Raji (cell line): ENCODE data around the gene SPAG8.
A peak's percentile ranks its signal among the peaks of the same experiment; 100 is the strongest.

Experiments
- POLR2A ChIP-seq: IDR thresholded peaks from 2 replicates; pipeline ENCODE4 v1.6.1; 2011; ENCODE audit warnings: low read depth, low read length, control low read depth; ENCODE audit not compliant: insufficient read depth

SPAG8 gene

DNA sequence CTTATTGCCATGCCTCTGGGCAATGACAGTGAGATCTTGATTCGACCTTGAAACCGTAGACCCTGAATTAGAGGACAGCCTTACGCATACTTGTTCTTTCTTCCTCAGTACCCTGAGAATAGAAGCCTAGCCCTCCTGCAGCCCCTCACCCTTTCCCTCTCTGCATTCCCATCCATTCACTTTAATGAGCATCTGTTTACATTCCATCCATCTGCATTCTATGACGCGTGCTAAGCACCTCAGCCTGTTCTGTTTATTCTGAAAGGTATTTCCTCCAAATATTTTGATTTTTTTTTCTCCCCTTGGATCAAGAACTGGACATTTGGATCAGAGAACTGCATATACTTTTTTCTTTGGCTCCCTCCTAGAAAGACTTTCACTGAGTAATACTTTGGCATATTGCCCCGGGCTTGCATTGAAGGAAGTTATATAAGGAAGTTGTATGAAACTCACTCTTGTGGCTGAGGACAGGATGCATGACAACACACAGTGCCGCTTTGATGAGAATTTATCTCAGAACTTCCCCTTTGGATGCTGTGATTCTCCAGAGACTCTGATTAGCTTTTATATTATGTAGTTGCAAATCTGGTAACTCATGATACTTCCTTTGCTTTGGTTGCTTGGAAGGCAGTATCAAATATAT is 32.7 kb upstream of the SPAG8 start:
- no peak for TF ChIP-seq POLR2A

DNA sequence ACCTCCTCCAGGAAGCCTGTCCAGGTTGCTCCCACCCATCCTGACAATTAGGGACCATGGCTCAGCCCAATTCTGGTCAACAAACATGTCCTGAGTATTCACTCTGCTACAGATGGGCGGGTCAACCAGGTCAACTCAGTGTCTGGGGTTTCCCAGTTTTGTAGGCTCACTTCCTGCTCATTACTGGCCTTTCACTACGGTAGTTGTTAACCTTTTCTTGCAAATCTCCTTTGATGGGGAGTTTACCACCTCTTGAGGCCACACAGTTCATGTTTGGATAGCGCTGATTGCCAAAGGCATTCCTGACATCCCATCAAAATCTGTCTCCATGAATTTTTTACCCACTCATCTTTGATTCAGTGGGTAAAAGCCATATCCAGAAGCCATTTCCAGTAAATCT is 30.7 kb upstream of the SPAG8 start:
- TF ChIP-seq POLR2A = no peak

- TF ChIP-seq POLR2A = no peak
Observed at GRCh38 chr9:35842020-35842745, 30.1 kb upstream of the SPAG8 start.

DNA sequence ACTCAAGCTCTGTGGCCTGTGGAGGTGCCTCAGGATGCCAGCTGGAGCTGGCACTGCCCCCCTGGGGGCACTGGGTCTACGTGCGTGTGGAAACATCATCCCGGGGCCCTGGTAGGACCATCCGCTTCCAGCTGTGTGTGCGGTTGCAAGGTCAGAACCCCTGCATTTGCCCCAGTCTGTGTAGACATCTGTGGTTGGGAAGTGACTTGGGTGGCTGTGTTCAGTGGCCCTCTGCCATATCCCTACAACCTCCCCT is 29.5 kb upstream of the SPAG8 start:
- TF ChIP-seq POLR2A = no peak

- TF ChIP-seq POLR2A = no peak
Observed at GRCh38 chr9:35840881-35841644, 29.0 kb upstream of the SPAG8 start.

- TF ChIP-seq POLR2A = no peak
Observed at GRCh38 chr9:35839926-35840325, 27.9 kb upstream of the SPAG8 start.

DNA sequence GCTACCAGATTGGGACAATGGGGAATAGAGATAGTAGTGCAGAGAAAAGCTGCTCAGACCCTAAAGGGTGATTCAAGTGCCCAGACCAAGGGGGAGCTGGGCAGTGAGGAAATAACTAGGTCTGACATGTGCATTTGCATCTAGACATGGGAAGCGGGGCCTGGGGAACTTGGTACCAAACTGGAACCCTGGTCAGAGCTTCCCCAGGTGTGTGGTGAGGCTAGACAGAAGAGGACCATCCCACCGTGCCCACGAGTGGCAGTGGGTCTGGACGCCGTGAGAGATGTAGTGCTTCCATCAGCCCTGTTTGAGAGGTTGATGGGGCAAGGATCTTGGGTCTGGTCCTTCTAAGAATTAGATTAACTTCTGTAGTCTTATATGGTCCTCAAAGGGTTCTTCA is 24.5 kb upstream of the SPAG8 start:
- TF ChIP-seq POLR2A = no peak

GRCh38 chr9:35835766-35836165 is 23.7 kb upstream of the SPAG8 start:
- TF ChIP-seq POLR2A = no peak

DNA sequence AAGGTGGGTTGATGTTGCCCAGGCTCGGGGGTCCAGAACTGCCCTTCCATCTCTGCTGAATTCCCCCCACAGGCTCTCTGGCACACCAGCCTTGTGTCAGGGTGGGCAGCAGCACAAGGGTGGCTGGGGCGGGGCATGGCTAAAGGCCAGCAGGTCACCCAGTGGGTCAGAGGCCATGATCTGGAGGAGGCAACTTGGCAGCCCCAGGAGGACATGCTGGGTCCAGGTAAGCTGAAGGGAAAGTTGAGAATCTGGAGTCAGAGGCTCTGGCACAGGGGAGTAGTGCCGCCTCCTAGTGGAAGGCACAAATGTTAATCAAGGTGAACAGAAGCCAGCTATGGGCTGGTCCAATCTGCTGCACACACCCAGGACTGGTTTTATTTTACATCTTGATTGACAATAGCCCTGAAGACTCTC is 23.2 kb upstream of the SPAG8 start:
- TF ChIP-seq POLR2A = no peak

- TF ChIP-seq POLR2A = no peak
Observed at GRCh38 chr9:35834260-35835215, 22.5 kb upstream of the SPAG8 start.

GRCh38 chr9:35832814-35833213 is 20.8 kb upstream of the SPAG8 start:
- TF ChIP-seq POLR2A = no peak

DNA sequence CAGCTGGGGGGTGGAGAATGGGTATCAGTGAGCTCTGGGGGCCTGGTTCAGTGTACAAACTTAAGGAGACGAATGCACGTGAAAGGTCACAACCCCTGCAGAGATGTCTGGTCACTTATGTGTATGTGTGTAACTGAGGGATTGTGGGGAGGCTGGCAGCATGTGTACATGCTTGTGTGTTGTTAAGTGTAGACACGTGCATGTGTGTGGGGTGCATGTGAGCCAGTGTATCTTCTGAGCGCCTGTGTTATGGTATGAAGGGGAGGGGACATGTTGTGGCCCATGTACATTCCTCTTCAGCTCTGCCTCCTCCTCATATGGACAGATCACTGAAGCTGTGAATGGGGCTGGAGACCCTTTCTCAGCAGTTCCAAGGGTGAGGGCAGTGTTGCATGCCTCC is 19.0 kb upstream of the SPAG8 start:
- TF ChIP-seq POLR2A = no peak

DNA sequence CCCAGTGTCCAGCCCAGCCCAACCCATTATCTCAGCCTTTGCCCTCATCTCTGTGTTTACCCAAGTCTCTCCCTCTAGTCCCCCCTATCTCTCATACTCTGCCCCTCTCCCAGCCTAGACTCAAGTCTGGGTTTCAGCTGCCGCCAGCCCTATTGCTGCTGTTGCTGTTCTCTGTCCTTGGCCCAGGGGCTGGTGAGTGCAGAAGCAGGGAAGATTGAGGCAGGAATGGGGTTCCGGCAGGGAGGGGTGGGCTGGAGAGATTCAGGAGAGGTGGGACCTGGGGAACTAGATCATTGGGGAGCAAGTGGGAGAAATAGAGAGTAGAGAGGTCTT is 17.7 kb upstream of the SPAG8 start:
- no peak for TF ChIP-seq POLR2A

DNA sequence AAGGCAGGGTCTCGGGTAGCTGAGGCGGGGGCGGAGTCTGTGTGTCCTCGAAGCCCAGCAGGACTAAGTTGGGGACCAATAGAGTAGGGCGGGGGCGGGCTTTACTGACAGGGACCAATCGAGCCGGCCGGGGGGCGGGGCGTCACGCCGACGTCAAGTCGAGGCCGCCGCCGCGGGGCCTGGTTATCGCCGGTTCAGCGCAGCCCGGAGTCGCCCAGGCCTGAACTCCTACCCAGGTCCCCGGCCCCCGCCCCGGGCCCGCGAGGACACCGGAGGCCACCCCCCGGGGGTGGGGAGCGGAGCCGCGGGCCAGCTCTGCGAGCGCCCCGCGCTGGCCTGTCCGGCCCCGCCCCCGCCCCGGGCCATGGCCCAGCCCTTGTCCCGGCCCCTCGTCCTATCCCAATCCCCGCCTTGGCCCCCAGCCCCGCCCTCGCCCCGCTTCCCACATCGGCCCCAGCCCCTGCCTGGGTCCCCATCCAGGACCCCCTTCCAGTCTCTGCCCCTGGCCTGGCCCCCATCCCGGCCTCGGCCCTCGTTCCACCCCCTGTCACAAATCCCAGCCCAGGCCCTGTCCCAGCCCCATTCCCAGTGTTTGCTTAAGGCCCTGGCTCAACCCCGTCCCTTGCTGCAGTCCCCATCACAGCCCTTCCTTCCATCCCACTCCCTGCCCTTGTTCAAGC is 17.2 kb upstream of the SPAG8 start, which contains the start of gene TMEM8B:
TSS of gene TMEM8B (plus strand) at position 145 of the 680 bp plus-strand sequence. CDS start at position 365, 220 bp downstream.
- peak; percentile 48; the same call in 1 of the 2 replicates for TF ChIP-seq POLR2A

DNA sequence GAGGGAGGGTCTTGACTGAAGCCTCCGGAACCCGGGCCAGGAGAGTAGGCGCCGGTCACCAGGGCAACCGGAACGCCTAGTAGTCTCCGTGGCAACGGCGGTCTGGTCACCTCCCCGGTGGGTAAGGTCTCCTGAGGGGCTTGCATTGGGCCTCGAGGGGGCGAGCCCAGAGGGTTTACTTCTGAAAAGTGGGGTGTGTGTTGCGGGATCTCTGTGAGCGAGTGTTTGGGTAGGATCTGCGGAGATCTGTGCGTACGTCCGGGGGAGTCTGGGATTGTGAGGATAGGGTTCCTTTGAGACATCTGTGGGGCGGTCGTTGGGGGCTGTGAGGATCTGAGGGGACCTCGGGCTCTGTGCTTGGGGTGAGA is 16.6 kb upstream of the SPAG8 start, which contains the start of gene FAM221B:
TSS of gene FAM221B (minus strand) at position 17 of the 368 bp plus-strand sequence. CDS start 2,571 bp downstream, outside the sequence.
- no peak for TF ChIP-seq POLR2A
